ENCODE measurements around the gene SLC44A3. TPM values are rescaled to one million over a fixed set of nuclear protein-coding genes. Genes with fewer than 3 reads are reported as not detected.
A peak's percentile ranks its signal among the peaks of the same experiment; 100 is the strongest.

SLC44A3 gene
- total RNA-seq, 1 experiment from 2014 or later, result 32.0 TPM

DNA sequence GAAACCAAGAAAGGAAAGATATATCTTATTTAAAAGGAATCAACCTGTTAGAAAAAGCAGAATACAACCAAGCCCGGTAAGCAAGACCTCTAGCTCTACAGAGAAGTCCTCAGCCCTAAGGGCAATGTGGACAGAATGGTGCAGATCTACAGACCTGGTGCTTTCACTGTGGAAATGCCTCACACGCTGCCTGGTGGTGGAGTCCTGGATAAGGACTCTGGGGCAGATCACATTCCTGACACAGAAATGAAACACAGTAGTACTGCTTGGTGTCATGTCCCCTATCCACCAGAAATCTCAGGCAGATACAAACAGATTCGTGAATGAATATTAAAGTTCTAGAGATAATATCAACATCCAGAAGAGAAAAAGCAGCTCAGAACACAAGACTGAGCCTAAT lies 99.9 kb downstream of the SLC44A3 start:
- intact Hi-C loops (cut with micrococcal nuclease; ENCODE audit: unreplicated experiment), result no loop called here
- peaks cover 31% of the 10 kb centered on the region for H3K36me3 Mint-ChIP-seq (ENCODE audit: insufficient read depth, unreplicated experiment)
- TF ChIP-seq, protein P1, sequence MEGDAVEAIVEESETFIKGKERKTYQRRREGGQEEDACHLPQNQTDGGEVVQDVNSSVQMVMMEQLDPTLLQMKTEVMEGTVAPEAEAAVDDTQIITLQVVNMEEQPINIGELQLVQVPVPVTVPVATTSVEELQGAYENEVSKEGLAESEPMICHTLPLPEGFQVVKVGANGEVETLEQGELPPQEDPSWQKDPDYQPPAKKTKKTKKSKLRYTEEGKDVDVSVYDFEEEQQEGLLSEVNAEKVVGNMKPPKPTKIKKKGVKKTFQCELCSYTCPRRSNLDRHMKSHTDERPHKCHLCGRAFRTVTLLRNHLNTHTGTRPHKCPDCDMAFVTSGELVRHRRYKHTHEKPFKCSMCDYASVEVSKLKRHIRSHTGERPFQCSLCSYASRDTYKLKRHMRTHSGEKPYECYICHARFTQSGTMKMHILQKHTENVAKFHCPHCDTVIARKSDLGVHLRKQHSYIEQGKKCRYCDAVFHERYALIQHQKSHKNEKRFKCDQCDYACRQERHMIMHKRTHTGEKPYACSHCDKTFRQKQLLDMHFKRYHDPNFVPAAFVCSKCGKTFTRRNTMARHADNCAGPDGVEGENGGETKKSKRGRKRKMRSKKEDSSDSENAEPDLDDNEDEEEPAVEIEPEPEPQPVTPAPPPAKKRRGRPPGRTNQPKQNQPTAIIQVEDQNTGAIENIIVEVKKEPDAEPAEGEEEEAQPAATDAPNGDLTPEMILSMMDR (IDR thresholded peaks at IDR 0.05; ENCODE audit: unreplicated experiment), result no peak
- H3K4me1 Mint-ChIP-seq (ENCODE audit: low read depth, unreplicated experiment), result peaks cover 49% of the 10 kb centered on the region
- no TSS peak for BruUV-seq (replicated peaks)
- peak overlapping the region; percentile 39 for H3K27ac Mint-ChIP-seq (ENCODE audit: unreplicated experiment)
- H3K27me3 Mint-ChIP-seq (ENCODE audit: unreplicated experiment), result no peaks in the 10 kb centered on the region
- H3K9me3 Mint-ChIP-seq (ENCODE audit: low read depth, unreplicated experiment), result no peaks in the 10 kb centered on the region
- CTCF ChIA-PET, result interaction anchor here (1.5 to 2.7 kb wide), 3 partner anchors 66 to 123 kb away, joined by 6 to 7 read pairs (median 6); no protein-coding TSS in a partner anchor
- H3K4me3 Mint-ChIP-seq (ENCODE audit: low read depth, unreplicated experiment), result no peak overlapping the region
- DNase-seq, result no peak

DNA sequence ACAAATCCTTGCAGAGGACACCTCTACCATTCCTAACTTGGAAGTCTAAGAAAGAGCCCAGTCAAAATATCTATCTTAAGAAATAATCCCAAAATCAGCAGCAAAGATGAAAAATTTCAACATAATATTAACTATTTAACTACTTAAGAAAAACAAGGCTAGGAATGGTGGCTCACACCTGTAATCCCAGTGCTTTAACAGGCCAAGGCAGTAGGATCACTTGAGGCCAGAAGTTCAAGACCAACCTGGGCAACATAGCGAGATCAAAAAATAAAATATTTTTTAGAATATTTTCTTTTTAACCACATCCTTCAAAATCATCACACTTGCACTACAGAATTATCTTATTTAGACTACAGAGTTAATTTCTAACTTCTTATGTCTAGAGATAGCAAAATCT lies 101.8 kb downstream of the SLC44A3 start:
- no peak overlapping the region for H3K27ac Mint-ChIP-seq (ENCODE audit: unreplicated experiment)
- H3K4me1 Mint-ChIP-seq (ENCODE audit: low read depth, unreplicated experiment), result peaks cover 52% of the 10 kb centered on the region
- H3K4me3 Mint-ChIP-seq (ENCODE audit: low read depth, unreplicated experiment), result no peak overlapping the region
- no peaks in the 10 kb centered on the region for H3K27me3 Mint-ChIP-seq (ENCODE audit: unreplicated experiment)
- H3K9me3 Mint-ChIP-seq (ENCODE audit: low read depth, unreplicated experiment), result no peaks in the 10 kb centered on the region
- CTCF ChIA-PET, result interaction anchor here (1.3 kb wide), 1 partner anchor 121 kb away, joined by 3 read pairs; no protein-coding TSS in a partner anchor
- intact Hi-C loops (cut with micrococcal nuclease; ENCODE audit: unreplicated experiment), result no loop called here
- DNase-seq, result no peak
- TF ChIP-seq, protein P1 (IDR thresholded peaks at IDR 0.05; ENCODE audit: unreplicated experiment), result no peak
- H3K36me3 Mint-ChIP-seq (ENCODE audit: insufficient read depth, unreplicated experiment), result peaks cover 50% of the 10 kb centered on the region
- BruUV-seq (replicated peaks), result no TSS peak

DNA sequence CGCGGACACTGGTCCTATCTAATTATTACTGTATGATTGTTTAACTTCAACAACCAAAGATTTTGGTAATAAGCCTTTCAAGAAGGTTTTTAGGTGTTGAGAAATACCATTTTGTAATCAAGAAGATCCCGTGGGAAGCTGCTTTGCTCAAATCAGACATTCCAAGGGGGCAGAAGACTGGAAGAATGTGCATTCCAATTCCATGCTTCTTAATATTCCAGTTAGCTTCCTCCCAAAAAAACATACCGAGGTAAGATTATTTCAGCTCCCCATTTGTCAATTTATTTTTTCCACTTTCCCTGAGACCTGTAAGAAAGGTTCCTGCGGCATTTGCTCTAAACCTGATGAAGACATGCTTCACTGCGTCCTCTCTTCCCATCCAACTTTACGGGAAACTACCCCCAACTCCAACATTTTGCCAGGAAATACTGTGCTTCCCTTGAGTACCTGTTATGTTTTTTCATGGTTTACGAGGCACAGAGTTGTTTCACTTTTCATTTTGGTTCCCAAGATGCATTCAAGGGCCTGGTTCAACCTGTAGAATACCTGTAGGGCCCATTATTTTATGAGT lies 102.7 kb downstream of the SLC44A3 start:
- Mint-ChIP-seq H3K36me3 (ENCODE audit: insufficient read depth, unreplicated experiment) (peaks cover 58% of the 10 kb centered on the region), H3K27ac (ENCODE audit: unreplicated experiment) (no peak overlapping the region), H3K4me3 (ENCODE audit: low read depth, unreplicated experiment) (no peak overlapping the region), H3K27me3 (ENCODE audit: unreplicated experiment) (no peaks in the 10 kb centered on the region), H3K4me1 (ENCODE audit: low read depth, unreplicated experiment) (peaks cover 57% of the 10 kb centered on the region), H3K9me3 (ENCODE audit: low read depth, unreplicated experiment) (no peaks in the 10 kb centered on the region)
- CTCF ChIA-PET, result interaction anchor here (0.6 to 1.3 kb wide), 3 partner anchors 8 to 136 kb away, joined by 3 read pairs; no protein-coding TSS in a partner anchor
- no TSS peak for BruUV-seq (replicated peaks)
- no peak for DNase-seq
- TF ChIP-seq, protein P1 (IDR thresholded peaks at IDR 0.05; ENCODE audit: unreplicated experiment), result no peak
- intact Hi-C loops (cut with micrococcal nuclease; ENCODE audit: unreplicated experiment), result no loop called here

DNA sequence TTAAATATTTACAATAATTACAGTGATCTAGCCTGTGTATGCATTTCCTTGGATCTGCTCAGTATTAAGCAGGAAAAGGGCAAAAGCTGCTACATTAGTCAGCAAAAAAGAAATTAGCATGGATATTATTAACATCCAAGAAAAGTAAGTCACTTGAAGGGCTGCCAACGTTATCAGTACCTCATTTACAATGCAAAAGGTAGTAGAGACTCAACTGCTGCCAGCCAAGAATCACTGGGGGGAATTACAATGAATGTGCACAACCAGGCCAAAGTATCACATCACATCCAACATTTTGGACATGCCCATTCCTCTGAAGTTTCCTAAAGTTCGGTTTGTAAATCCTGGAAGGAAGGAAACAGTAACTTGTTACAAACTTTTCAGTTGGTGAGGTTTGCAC lies 104.8 kb downstream of the SLC44A3 start:
- CTCF ChIA-PET, result no interaction called here
- no peak for DNase-seq
- intact Hi-C loops (cut with micrococcal nuclease; ENCODE audit: unreplicated experiment), result loop anchor here (1.0 to 5.0 kb wide), 2 partner anchors 63 to 116 kb away; no protein-coding TSS in a partner anchor
- no peaks in the 10 kb centered on the region for H3K9me3 Mint-ChIP-seq (ENCODE audit: low read depth, unreplicated experiment)
- peaks cover 55% of the 10 kb centered on the region for H3K36me3 Mint-ChIP-seq (ENCODE audit: insufficient read depth, unreplicated experiment)
- H3K27ac Mint-ChIP-seq (ENCODE audit: unreplicated experiment), result peak overlapping the region; percentile 85
- TF ChIP-seq, protein P1 (IDR thresholded peaks at IDR 0.05; ENCODE audit: unreplicated experiment), result no peak
- H3K4me1 Mint-ChIP-seq (ENCODE audit: low read depth, unreplicated experiment), result peaks cover 60% of the 10 kb centered on the region
- H3K4me3 Mint-ChIP-seq (ENCODE audit: low read depth, unreplicated experiment), result peak overlapping the region; percentile 98
- TSS peak; percentile 43 for BruUV-seq (replicated peaks)
- no peaks in the 10 kb centered on the region for H3K27me3 Mint-ChIP-seq (ENCODE audit: unreplicated experiment)
